Transverse colon (tissue), 3 donors: ENCODE results near the gene MYDGF.

ENCODE experiments used
- CTCF ChIP-seq, 5 experiments: fragments of 200-600 bp in 3 of 5; fragments of 450-650 bp in 2 of 5; sonication (generic) in 3 of 5; IDR thresholded peaks; 1 replicate in 2 of 5; 2 replicates in 3 of 5; pipeline ENCODE4 v1.5.1; 2016 to 2017; ENCODE audit warnings: antibody characterized with exemption in 5 of 5, inconsistent platforms in 3 of 5, mild to moderate bottlenecking in 2 of 5, moderate library complexity in 1 of 5
- EP300 ChIP-seq: sonication (generic); formaldehyde crosslinking; IDR thresholded peaks from one replicate; pipeline ENCODE4 v1.6.1; 2017; ENCODE audit warnings: antibody characterized with exemption, low read depth

GRCh38 chr19:4705413-4706131, 35.4 kb upstream of the MYDGF start:
- TF ChIP-seq EP300 (no peak), CTCF (IDR thresholded peaks at IDR 0.05) (no peak)
